ENCODE data around the gene CFC1.
"Not testable (repeated sequence)": the region's sequence is repeated elsewhere in the genome, so short reads cannot be mapped to it uniquely, and the experiment has no call there.

- TF ChIP-seq CTCF (conservative IDR thresholded peaks at IDR 0.05; ENCODE audit: low read depth in 2 of 2); EZH2 (IDR thresholded peaks at IDR 0.05; ENCODE audit: low read depth, unreplicated experiment): not testable (repeated sequence)
Observed at GRCh38 chr2:130594011-130594410, 5.4 kb downstream of the CFC1 start.

Measured in GM23338 (cell line).